Mucosa of descending colon (tissue), 3 donors: ENCODE measurements around the gene MAOA. TPM values are rescaled to one million over a fixed set of nuclear protein-coding genes. Genes with fewer than 3 reads are reported as not detected.
"Not testable (repeated sequence)": the region's sequence is repeated elsewhere in the genome, so short reads cannot be mapped to it uniquely, and the experiment has no call there.

Experiments
- ATAC-seq: fragments of 200-7000 bp; cut with Tn5 transposase; one replicate; pipeline ENCODE4 v1.9.1; 2020; ENCODE audit warnings: mild to moderate bottlenecking, moderate library complexity
- DNase-seq, 3 donors: peaks; one replicate each; pipeline ENCODE4 v3.0.0-alpha.2; 2020
- H3K36me3 ChIP-seq: fragments of 200-600 bp; one replicate; pipeline ENCODE4 v1.8.0; 2021; ENCODE audit warnings: low read depth, mild to moderate bottlenecking
- H3K4me1 ChIP-seq: fragments of 200-600 bp; one replicate; pipeline ENCODE4 v1.8.0; 2021; ENCODE audit warnings: low read depth, mild to moderate bottlenecking
- H3K4me3 ChIP-seq: fragments of 200-600 bp; one replicate; pipeline ENCODE4 v1.8.0; 2021; ENCODE audit warnings: mild to moderate bottlenecking
- H3K9me3 ChIP-seq: fragments of 200-600 bp; one replicate; pipeline ENCODE4 v1.8.0; 2021; ENCODE audit warnings: mild to moderate bottlenecking
- intact Hi-C, 2 donors: fragments of 100-400 bp; cut with DNase I in 1 of 2; cut with micrococcal nuclease in 1 of 2; formaldehyde crosslinking; loops; one replicate each; pipeline versions ENCODE4 v1.11.0 to v1.11.1; 2022; cut with DNase I, micrococcal nuclease
- total RNA-seq, 3 donors: library from RNA; stranded (reverse); fragmentation: NEBNext Ultra II Directional in 2 of 3; extraction: Animal tissue kit (Norgen Biotek cat#: 25700) in 2 of 3; gene quantifications; one replicate each; pipeline versions ENCODE4 v1.2.1 to v1.2.4, GENCODE V29; 2021 to 2023
- TF ChIP-seq, protein P1 (sequence below): fragments of 200-600 bp; IDR thresholded peaks from one replicate; pipeline ENCODE4 v1.8.0; 2022; ENCODE audit warnings: antibody characterized with exemption, mild to moderate bottlenecking
- donor health status: DM: no; HTN: no; CAD: no; lungs with moderate emphysema.
- donor health status: DM: no; HTN: no; CAD: no.
- donor health status: DM: no; HTN: yes; CAD: no.

Gene MAOA
- total RNA-seq, 3 donors from 2014 or later: 270 to 401 (median 390) TPM

DNA sequence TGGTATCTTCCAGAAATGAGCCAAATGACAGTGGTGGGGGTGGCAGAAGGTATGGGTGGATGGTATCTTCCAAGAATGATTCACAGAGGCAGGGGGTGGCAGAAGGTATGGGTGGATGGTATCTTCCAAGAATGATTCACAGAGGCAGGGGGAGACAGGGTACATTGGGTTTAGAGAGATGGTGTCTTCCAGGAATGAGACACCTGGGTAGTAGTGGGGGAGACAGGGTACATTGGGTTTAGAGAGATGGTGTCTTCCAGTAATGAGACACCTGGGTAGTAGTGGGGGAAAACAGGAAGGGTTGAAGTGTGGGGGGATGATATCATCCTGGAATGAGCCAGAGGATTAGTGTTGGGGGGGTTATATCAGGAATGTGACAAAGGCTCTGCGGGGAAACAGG lies 62.0 kb downstream of the MAOA start:
- Histone ChIP-seq H3K9me3 (no peaks in the 10 kb centered on the region), H3K36me3 (no peaks in the 10 kb centered on the region), H3K4me3 (no peak overlapping the region), H3K4me1 (no peaks in the 10 kb centered on the region)
- ATAC-seq (no peak), DNase-seq (no peak)
- intact Hi-C loops: no loop called here
- TF ChIP-seq, protein P1, sequence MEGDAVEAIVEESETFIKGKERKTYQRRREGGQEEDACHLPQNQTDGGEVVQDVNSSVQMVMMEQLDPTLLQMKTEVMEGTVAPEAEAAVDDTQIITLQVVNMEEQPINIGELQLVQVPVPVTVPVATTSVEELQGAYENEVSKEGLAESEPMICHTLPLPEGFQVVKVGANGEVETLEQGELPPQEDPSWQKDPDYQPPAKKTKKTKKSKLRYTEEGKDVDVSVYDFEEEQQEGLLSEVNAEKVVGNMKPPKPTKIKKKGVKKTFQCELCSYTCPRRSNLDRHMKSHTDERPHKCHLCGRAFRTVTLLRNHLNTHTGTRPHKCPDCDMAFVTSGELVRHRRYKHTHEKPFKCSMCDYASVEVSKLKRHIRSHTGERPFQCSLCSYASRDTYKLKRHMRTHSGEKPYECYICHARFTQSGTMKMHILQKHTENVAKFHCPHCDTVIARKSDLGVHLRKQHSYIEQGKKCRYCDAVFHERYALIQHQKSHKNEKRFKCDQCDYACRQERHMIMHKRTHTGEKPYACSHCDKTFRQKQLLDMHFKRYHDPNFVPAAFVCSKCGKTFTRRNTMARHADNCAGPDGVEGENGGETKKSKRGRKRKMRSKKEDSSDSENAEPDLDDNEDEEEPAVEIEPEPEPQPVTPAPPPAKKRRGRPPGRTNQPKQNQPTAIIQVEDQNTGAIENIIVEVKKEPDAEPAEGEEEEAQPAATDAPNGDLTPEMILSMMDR: no peak

DNA sequence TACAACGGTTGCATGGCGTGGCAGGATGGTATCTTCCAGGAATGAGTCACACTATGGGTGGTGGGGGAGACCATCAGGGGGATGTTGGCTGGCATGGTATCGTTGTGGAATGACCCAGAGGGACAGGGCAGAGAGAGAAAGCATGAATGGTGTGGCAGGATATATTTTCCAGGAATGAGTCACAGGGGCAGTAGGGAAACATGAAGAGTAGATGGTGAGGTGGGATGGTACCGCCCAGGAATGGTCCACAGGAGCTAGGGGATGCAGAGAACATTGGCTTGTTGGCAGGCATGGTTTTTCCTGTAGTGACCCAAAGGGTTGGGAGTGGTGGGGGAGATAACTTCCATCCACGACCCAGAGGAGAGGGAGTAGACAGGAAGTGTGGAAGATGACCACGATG lies 62.4 kb downstream of the MAOA start:
- TF ChIP-seq, protein P1: no peak
- intact Hi-C loops: no loop called here
- Histone ChIP-seq H3K9me3 (no peaks in the 10 kb centered on the region), H3K36me3 (no peaks in the 10 kb centered on the region), H3K4me3 (no peak overlapping the region), H3K4me1 (no peaks in the 10 kb centered on the region)
- ATAC-seq (no peak), DNase-seq (no peak)

DNA sequence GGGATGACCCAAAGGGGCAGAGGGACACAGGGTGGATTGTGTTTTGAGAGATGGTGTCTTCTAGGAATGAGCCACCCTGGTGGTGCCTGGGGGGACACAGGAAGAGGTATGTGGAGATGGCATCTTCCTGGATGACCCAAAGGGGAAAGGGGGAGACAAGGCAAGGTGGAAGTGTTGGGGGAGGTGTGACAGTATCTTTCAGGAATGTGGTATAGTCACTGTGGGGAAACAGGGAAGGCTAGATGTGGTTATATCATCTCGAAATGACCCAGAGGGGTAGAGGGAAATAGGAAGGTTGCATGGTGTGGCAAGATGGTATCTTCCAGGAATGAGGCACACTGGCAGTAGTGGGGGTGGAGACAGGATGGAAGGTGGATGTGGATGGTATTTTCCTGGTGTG lies 62.9 kb downstream of the MAOA start:
- TF ChIP-seq, protein P1: no peak
- Histone ChIP-seq H3K4me3 (no peak overlapping the region), H3K36me3 (no peaks in the 10 kb centered on the region), H3K9me3 (no peaks in the 10 kb centered on the region), H3K4me1 (no peaks in the 10 kb centered on the region)
- ATAC-seq: no peak
- DNase-seq: no peak
- intact Hi-C loops: no loop called here

DNA sequence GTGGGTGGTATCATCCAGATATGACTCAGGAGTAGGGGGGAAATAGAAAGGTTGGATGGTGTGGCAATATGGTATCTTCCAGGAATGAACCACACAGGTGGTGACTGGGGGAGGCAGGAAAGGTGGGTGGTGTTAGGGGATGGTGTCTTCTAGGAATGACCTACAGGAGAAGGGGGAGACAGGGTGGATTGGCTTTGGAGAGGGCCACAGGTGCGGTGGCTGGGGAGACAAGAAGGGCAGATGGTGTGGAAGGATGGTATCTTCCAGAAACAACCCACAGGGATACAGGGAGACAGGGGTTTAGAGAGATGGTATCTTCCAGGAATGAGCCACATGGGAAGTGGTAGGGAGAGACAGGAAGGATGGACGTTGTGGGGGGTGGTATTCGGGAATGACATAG lies 64.0 kb downstream of the MAOA start:
- intact Hi-C loops: no loop called here
- ATAC-seq (no peak), DNase-seq (no peak)
- no peaks in the 10 kb centered on the region for H3K36me3 ChIP-seq
- no peak overlapping the region for H3K4me3 ChIP-seq
- H3K4me1 ChIP-seq: no peaks in the 10 kb centered on the region
- TF ChIP-seq, protein P1: no peak
- H3K9me3 ChIP-seq: no peaks in the 10 kb centered on the region

DNA sequence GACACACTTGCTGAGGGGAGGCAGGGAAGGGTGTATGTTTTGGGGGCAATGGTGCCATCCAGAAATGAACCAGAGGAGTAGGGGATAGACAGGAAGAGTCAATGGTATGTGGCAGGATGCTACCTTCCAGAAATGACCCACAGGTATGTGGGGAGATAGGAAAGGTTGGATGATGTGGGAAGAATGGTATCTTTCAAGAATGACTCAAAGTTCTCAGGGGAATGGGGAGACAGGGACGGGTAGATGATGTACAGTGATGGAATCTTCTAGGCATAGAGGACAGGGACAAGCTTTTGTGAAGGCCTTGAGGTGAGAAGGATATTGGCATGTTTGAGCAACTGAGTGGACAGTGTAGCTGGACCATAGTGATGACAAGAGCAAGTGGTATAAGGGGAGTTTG lies 64.9 kb downstream of the MAOA start:
- Histone ChIP-seq H3K4me3 (no peak overlapping the region), H3K36me3 (no peaks in the 10 kb centered on the region), H3K4me1 (no peaks in the 10 kb centered on the region), H3K9me3 (no peaks in the 10 kb centered on the region)
- TF ChIP-seq, protein P1: no peak
- ATAC-seq (no peak), DNase-seq (no peak)
- intact Hi-C loops: no loop called here

DNA sequence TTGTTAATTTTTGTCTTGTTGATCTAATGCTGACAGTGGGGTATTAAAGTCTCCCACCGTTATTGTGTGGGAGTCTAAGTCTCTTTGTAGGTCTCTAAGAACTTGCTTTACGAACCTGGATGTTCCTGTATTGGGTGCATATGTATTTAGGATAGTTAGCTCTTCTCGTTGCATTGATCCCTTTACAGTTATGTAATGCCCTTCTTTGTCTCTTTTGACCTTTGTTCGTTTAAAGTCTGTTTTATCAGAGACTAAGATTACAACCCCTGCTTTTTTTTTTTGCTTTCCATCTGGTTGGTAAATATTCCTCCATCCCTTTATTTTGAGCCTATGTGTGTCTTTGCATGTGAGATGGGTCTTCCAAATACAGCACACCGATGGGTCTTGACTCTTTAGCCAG lies 69.1 kb downstream of the MAOA start:
- H3K4me1 ChIP-seq, intact Hi-C loops, ATAC-seq, DNase-seq, H3K36me3 ChIP-seq, H3K4me3 ChIP-seq, H3K9me3 ChIP-seq: not testable (repeated sequence)

DNA sequence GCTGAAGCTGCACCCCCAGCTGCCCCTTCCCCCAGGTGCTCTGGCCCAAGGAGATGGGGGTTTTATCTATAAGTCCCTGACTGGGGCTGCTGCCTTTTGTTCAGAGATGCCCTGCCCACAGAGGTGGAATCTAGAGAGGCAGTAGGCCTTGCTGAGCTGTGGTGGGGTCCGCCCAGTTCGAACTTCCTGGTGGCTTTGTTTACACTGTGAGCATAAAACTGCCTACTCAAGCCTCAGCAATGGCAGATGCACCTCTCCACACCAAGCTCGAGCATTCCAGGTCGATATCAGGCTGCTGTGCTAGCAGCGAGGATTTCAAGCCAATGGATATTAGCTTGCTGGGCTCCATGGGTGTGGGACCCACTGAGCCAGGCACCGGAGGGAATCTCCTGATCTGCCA lies 71.2 kb downstream of the MAOA start:
- peak; percentile 50 to 64 (median 63) for DNase-seq
- H3K4me3 ChIP-seq, intact Hi-C loops, H3K9me3 ChIP-seq, H3K36me3 ChIP-seq, H3K4me1 ChIP-seq: not testable (repeated sequence)
- ATAC-seq: peak; percentile 22
